Fibroblast of lung (primary cell): ENCODE results near the gene PRKCG. TPM values are rescaled to one million over a fixed set of nuclear protein-coding genes. Genes with fewer than 3 reads are reported as not detected.

ENCODE experiments used
- DNase-seq, 2 donors: peaks; one replicate each; pipeline versions ENCODE4 v3.0.0 to v3.0.0-alpha.2; 2010; ENCODE audit warnings: low read depth in 2 of 2
- H2AFZ ChIP-seq: 2 replicates; pipeline ENCODE4 v1.5.1; 2012; ENCODE audit warnings: low read length, control low read depth, inconsistent platforms
- H3K27ac ChIP-seq: 2 replicates; pipeline ENCODE4 v1.5.1; 2011; ENCODE audit warnings: low read length, control low read depth; ENCODE audit not compliant: insufficient read depth
- H3K27me3 ChIP-seq: 2 replicates; pipeline ENCODE4 v1.5.1; 2011; ENCODE audit warnings: mild to moderate bottlenecking, low read length; ENCODE audit not compliant: control insufficient read depth, insufficient read depth
- H3K36me3 ChIP-seq: 2 replicates; pipeline ENCODE4 v1.5.1; 2011; ENCODE audit warnings: low read length; ENCODE audit not compliant: control insufficient read depth, insufficient read depth
- H3K4me1 ChIP-seq: 2 replicates; pipeline ENCODE4 v1.5.1; 2011; ENCODE audit warnings: low read length; ENCODE audit not compliant: control insufficient read depth, insufficient read depth; ENCODE audit errors: extremely low read depth
- H3K4me2 ChIP-seq: 2 replicates; pipeline ENCODE4 v1.5.1; 2011; ENCODE audit warnings: low read length, control low read depth; ENCODE audit not compliant: insufficient read depth; ENCODE audit errors: extremely low read depth
- H3K4me3 ChIP-seq, 4 experiments: fragments of 200-600 bp in 1 of 4; sonication (generic) in 1 of 4; replicated peaks in 1 of 4; 2 replicates each; pipeline ENCODE4 v1.5.1; 2011 to 2016; ENCODE audit warnings: low read length in 4 of 4, low read depth in 3 of 4, mild to moderate bottlenecking in 3 of 4, control low read depth in 2 of 4, inconsistent platforms in 1 of 4, mixed read lengths in 1 of 4; ENCODE audit not compliant: insufficient read depth in 1 of 4; ENCODE audit errors: control extremely low read depth in 1 of 4
- H3K79me2 ChIP-seq: 2 replicates; pipeline ENCODE4 v1.5.1; 2012; ENCODE audit warnings: mild to moderate bottlenecking, low read length, inconsistent platforms; ENCODE audit not compliant: control insufficient read depth, insufficient read depth
- H3K9ac ChIP-seq: 2 replicates; pipeline ENCODE4 v1.5.1; 2011; ENCODE audit warnings: mild to moderate bottlenecking, low read length, control low read depth; ENCODE audit not compliant: insufficient read depth
- H3K9me3 ChIP-seq: 2 replicates; pipeline ENCODE4 v1.5.1; 2012; ENCODE audit warnings: low read depth, low read length; ENCODE audit not compliant: control insufficient read depth, insufficient read depth
- H4K20me1 ChIP-seq: 2 replicates; pipeline ENCODE4 v1.5.1; 2011; ENCODE audit warnings: low read length; ENCODE audit not compliant: control insufficient read depth, insufficient read depth; ENCODE audit errors: extremely low read depth
- CTCF ChIP-seq, 2 donors: IDR thresholded peaks in 1 of 2; conservative IDR thresholded peaks in 1 of 2; 1 replicate in 1 of 2; 2 replicates in 1 of 2; pipeline ENCODE4 v1.5.1; 2011 to 2012; ENCODE audit warnings: low read length in 2 of 2, control low read depth in 1 of 2, inconsistent platforms in 1 of 2, low read depth in 1 of 2, mild to moderate bottlenecking in 1 of 2
- EZH2 ChIP-seq: IDR thresholded peaks from 2 replicates; pipeline ENCODE4 v1.5.1; 2012; ENCODE audit warnings: low read length, control low read depth, mild to moderate bottlenecking; ENCODE audit errors: missing control alignments
- polyA plus RNA-seq, 2 donors: library from polyadenylated mRNA; depleted of rRNA in 1 of 2; stranded (reverse) in 1 of 2; unstranded in 1 of 2; fragments of >200 nt; gene quantifications; 2 replicates each; pipeline ENCODE4 v1.2.1, GENCODE V29; 2011 to 2012; ENCODE audit warnings: missing spikeins in 1 of 2
- total RNA-seq: library from RNA; depleted of rRNA; stranded (reverse); fragments of >200 nt; gene quantifications from 2 replicates; pipeline ENCODE4 v1.2.1, GENCODE V29; 2014

The PRKCG gene
- total and polyA plus RNA-seq, 2 donors (not counting 1 experiment from before 2014, with no cell fraction given): not detected

GRCh38 chr19:53951436-53951835, 69.4 kb downstream of the PRKCG start:
- no peaks in the 10 kb centered on the region for H3K27me3 ChIP-seq
- no peaks in the 10 kb centered on the region for H3K4me1 ChIP-seq
- H3K79me2 ChIP-seq: no peaks in the 10 kb centered on the region
- no peaks in the 10 kb centered on the region for H3K36me3 ChIP-seq
- no peak for TF ChIP-seq CTCF (conservative IDR thresholded peaks at IDR 0.05 in 1 of 2, IDR thresholded peaks at IDR 0.05 in 1 of 2; ENCODE audit: low read depth in 1 of 2, low read length in 2 of 2)
- TF ChIP-seq EZH2: no peak
- H3K4me2 ChIP-seq: no peak overlapping the region
- DNase-seq: no peak
- H2AFZ ChIP-seq: no peak overlapping the region
- H3K4me3 ChIP-seq: no peak overlapping the region
- no peaks in the 10 kb centered on the region for H4K20me1 ChIP-seq
- H3K9me3 ChIP-seq: no peaks in the 10 kb centered on the region
- no peak overlapping the region for H3K27ac ChIP-seq
- H3K9ac ChIP-seq: no peak overlapping the region

GRCh38 chr19:53951947-53952346, 70.0 kb downstream of the PRKCG start:
- Histone ChIP-seq H3K9me3 (no peaks in the 10 kb centered on the region), H3K9ac (no peak overlapping the region), H3K4me2 (no peak overlapping the region), H3K4me1 (no peaks in the 10 kb centered on the region), H4K20me1 (no peaks in the 10 kb centered on the region), H3K4me3 (no peak overlapping the region), H3K36me3 (no peaks in the 10 kb centered on the region), H2AFZ (no peak overlapping the region), H3K27ac (no peak overlapping the region), H3K27me3 (no peaks in the 10 kb centered on the region), H3K79me2 (no peaks in the 10 kb centered on the region)
- no peak for TF ChIP-seq EZH2
- no peak for TF ChIP-seq CTCF (conservative IDR thresholded peaks at IDR 0.05 in 1 of 2, IDR thresholded peaks at IDR 0.05 in 1 of 2; ENCODE audit: low read depth in 1 of 2, low read length in 2 of 2)
- DNase-seq: no peak

GRCh38 chr19:53953383-53953782, 71.4 kb downstream of the PRKCG start:
- no peak overlapping the region for H3K4me3 ChIP-seq
- no peak overlapping the region for H3K4me2 ChIP-seq
- H3K27ac ChIP-seq: no peak overlapping the region
- H3K9me3 ChIP-seq: no peaks in the 10 kb centered on the region
- TF ChIP-seq EZH2: no peak
- TF ChIP-seq CTCF (conservative IDR thresholded peaks at IDR 0.05 in 1 of 2, IDR thresholded peaks at IDR 0.05 in 1 of 2; ENCODE audit: low read depth in 1 of 2, low read length in 2 of 2): no peak
- H3K4me1 ChIP-seq: no peaks in the 10 kb centered on the region
- no peak for DNase-seq
- peaks cover 7% of the 10 kb centered on the region for H3K27me3 ChIP-seq
- H2AFZ ChIP-seq: no peak overlapping the region
- H3K36me3 ChIP-seq: no peaks in the 10 kb centered on the region
- no peak overlapping the region for H3K9ac ChIP-seq
- no peaks in the 10 kb centered on the region for H4K20me1 ChIP-seq
- no peaks in the 10 kb centered on the region for H3K79me2 ChIP-seq

Other genes starting within 250 kb of the PRKCG start
- under 0.01 TPM in 1 of 2 replicates, not detected in the other for gene NLRP12, start 57.9 kb upstream of the PRKCG start, total RNA-seq
- not detected in 2 replicates for gene NLRP12, start 57.9 kb upstream of the PRKCG start, polyA plus RNA-seq
- 3.1 and 9.1 TPM in 2 replicates for gene MYADM, start 14.3 kb upstream of the PRKCG start, total RNA-seq
- 46.0 and 51.5 TPM in 2 replicates for gene MYADM, start 14.3 kb upstream of the PRKCG start, polyA plus RNA-seq
- 0.17 and 0.26 TPM in 2 replicates for gene CACNG7, start 27.1 kb downstream of the PRKCG start, total RNA-seq
- gene CACNG7, start 27.1 kb downstream of the PRKCG start, polyA plus RNA-seq: 0.68 and 3.2 TPM in 2 replicates
- under 0.01 TPM in 1 of 2 replicates, not detected in the other for gene CACNG8, start 80.7 kb downstream of the PRKCG start, total RNA-seq
- gene CACNG8, start 80.7 kb downstream of the PRKCG start, polyA plus RNA-seq: 0.01 TPM in 2 replicates
- under 0.01 TPM in 1 of 2 replicates, not detected in the other for gene CACNG6, start 109.4 kb downstream of the PRKCG start, total RNA-seq
- gene CACNG6, start 109.4 kb downstream of the PRKCG start, polyA plus RNA-seq: 0.06 TPM in 1 of 2 replicates, not detected in the other
- not detected in 2 replicates for gene VSTM1, start 181.7 kb downstream of the PRKCG start, total RNA-seq
- not detected in 2 replicates for gene VSTM1, start 181.7 kb downstream of the PRKCG start, polyA plus RNA-seq
- gene TARM1, start 199.2 kb downstream of the PRKCG start, total RNA-seq: not detected in 2 replicates
- not detected in 2 replicates for gene TARM1, start 199.2 kb downstream of the PRKCG start, polyA plus RNA-seq
- under 0.01 and 0.51 TPM in 2 replicates for gene OSCAR, start 218.6 kb downstream of the PRKCG start, total RNA-seq
- 0.14 and 0.15 TPM in 2 replicates for gene OSCAR, start 218.6 kb downstream of the PRKCG start, polyA plus RNA-seq
- 10.3 and 22.8 TPM in 2 replicates for gene NDUFA3, start 220.7 kb downstream of the PRKCG start, total RNA-seq
- gene NDUFA3, start 220.7 kb downstream of the PRKCG start, polyA plus RNA-seq: 35.4 and 35.9 TPM in 2 replicates
- 16.7 and 19.2 TPM in 2 replicates for gene TFPT, start 233.5 kb downstream of the PRKCG start, total RNA-seq
- 9.0 and 10.8 TPM in 2 replicates for gene TFPT, start 233.5 kb downstream of the PRKCG start, polyA plus RNA-seq
- gene PRPF31, start 233.6 kb downstream of the PRKCG start, total RNA-seq: 43.4 and 45.2 TPM in 2 replicates
- gene PRPF31, start 233.6 kb downstream of the PRKCG start, polyA plus RNA-seq: 48.7 and 68.3 TPM in 2 replicates